ENCODE data around the gene IL1RAPL1. TPM values are rescaled to one million over a fixed set of nuclear protein-coding genes. Genes with fewer than 3 reads are reported as not detected.

The IL1RAPL1 gene
- total and polyA plus RNA-seq, 2 donors (not counting 3 experiments of a cell fraction or from before 2014, with no cell fraction given): 0.79 to 1.3 TPM

DNA sequence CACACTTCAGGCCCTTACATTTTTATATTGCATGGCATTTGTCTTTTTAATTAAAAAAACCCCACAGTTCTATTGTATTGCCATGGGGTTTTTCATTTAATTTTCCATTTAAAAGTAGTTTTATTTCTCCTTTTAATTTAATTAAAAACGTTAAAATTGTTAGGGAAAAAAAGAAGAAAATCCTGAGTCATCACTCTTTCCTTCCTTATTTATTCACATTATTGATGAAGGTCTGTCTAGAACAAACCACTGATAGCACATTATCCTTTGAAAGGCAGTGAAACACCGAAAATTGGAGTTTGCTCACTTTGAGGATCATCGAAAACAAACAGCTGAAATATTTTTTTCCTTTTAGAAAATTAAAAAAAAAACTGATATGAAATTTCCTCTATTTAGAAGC is 868.5 kb downstream of the IL1RAPL1 start:
- Histone ChIP-seq H3K27me3 (ENCODE audit: control insufficient read depth in 2 of 2, insufficient read depth in 2 of 2, low read length in 2 of 2) (no peaks in the 10 kb centered on the region), H3K9me1 (replicated peaks; ENCODE audit: control insufficient read depth, extremely low read depth, insufficient read depth, low read length) (no peaks in the 10 kb centered on the region), H2AFZ (ENCODE audit: low read depth, low read length) (no peak overlapping the region), H3K4me1 (ENCODE audit: control insufficient read depth, extremely low read depth, insufficient read depth, low read length) (no peaks in the 10 kb centered on the region), H3K9me3 (replicated peaks; ENCODE audit: control insufficient read depth, insufficient read depth, low read length) (no peaks in the 10 kb centered on the region), H4K20me1 (replicated peaks; ENCODE audit: control insufficient read depth, extremely low read depth, insufficient read depth, low read length) (no peaks in the 10 kb centered on the region), H3K79me2 (ENCODE audit: control insufficient read depth, insufficient read depth, low read length) (no peaks in the 10 kb centered on the region), H3K9ac (replicated peaks; ENCODE audit: extremely low read depth, insufficient read depth, low read length) (no peak overlapping the region), H3K4me3 (replicated peaks in 1 of 3; ENCODE audit: insufficient read depth in 1 of 3, low read depth in 1 of 3, low read length in 3 of 3) (no peak overlapping the region), H3K4me2 (ENCODE audit: insufficient read depth, low read length) (no peak overlapping the region), H3K27ac (ENCODE audit: insufficient read depth, low read depth, low read length) (no peak overlapping the region), H3K36me3 (ENCODE audit: control insufficient read depth in 2 of 2, extremely low read depth in 1 of 2, insufficient read depth in 2 of 2, low read length in 2 of 2) (no peaks in the 10 kb centered on the region)
- TF ChIP-seq POLR2AphosphoS5 (IDR thresholded peaks at IDR 0.05; ENCODE audit: insufficient read depth, low read depth, low read length) (no peak), GATA2 (IDR thresholded peaks at IDR 0.05; ENCODE audit: insufficient read depth, insufficient read length, low read depth, low read length) (no peak), FOS (IDR thresholded peaks at IDR 0.05; ENCODE audit: borderline replicate concordance, insufficient read depth, low read length) (no peak)
- CTCF ChIA-PET: no interaction called here
- DNase-seq (ENCODE audit: low read depth, low spot score) (no peak), FAIRE-seq (no peak)
- BruUV-seq (replicated peaks): no TSS peak
- POLR2A ChIA-PET: no interaction called here
- dilution Hi-C loops (cut with MboI; ENCODE audit: extremely low pct_ligation_motif_present, low sequenced_read_pairs): no loop called here
- intact Hi-C loops (cut with micrococcal nuclease): no loop called here

DNA sequence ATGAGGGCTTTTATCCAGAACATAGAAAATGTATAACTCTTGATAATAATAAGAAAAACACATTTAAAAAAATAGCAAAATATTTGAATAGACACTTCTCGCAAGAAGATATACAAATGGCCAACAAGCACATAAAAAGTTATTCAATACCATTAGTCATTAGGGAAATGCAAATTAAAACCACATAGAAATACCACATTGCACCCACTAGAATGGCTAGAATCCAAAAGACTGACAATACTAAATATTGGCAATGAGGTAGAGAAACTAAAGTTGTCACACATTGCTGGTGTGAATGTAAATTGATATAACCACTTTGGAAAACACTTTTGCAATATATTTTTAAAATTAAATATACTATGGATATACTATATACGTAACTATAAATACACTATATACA is 873.8 kb downstream of the IL1RAPL1 start:
- no peak for TF ChIP-seq EZH2 (IDR thresholded peaks at IDR 0.05; ENCODE audit: borderline replicate concordance, low read depth, low read length, severe bottlenecking)
- TF ChIP-seq POLR2A (IDR thresholded peaks at IDR 0.05; ENCODE audit: low read depth, low read length): no peak
- no peak for TF ChIP-seq GATA2 (IDR thresholded peaks at IDR 0.05; ENCODE audit: insufficient read depth, insufficient read length, low read depth, low read length)
- no peak for TF ChIP-seq POLR2AphosphoS5 (IDR thresholded peaks at IDR 0.05; ENCODE audit: insufficient read depth, low read depth, low read length)
- no peak for TF ChIP-seq FOS (IDR thresholded peaks at IDR 0.05; ENCODE audit: borderline replicate concordance, insufficient read depth, low read length)
- TF ChIP-seq, protein P1, sequence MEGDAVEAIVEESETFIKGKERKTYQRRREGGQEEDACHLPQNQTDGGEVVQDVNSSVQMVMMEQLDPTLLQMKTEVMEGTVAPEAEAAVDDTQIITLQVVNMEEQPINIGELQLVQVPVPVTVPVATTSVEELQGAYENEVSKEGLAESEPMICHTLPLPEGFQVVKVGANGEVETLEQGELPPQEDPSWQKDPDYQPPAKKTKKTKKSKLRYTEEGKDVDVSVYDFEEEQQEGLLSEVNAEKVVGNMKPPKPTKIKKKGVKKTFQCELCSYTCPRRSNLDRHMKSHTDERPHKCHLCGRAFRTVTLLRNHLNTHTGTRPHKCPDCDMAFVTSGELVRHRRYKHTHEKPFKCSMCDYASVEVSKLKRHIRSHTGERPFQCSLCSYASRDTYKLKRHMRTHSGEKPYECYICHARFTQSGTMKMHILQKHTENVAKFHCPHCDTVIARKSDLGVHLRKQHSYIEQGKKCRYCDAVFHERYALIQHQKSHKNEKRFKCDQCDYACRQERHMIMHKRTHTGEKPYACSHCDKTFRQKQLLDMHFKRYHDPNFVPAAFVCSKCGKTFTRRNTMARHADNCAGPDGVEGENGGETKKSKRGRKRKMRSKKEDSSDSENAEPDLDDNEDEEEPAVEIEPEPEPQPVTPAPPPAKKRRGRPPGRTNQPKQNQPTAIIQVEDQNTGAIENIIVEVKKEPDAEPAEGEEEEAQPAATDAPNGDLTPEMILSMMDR (IDR thresholded peaks at IDR 0.05; ENCODE audit: extremely low read depth in 1 of 2, insufficient read depth in 1 of 2, low read depth in 1 of 2, low read length in 2 of 2): no peak
- TF ChIP-seq, protein P2, sequence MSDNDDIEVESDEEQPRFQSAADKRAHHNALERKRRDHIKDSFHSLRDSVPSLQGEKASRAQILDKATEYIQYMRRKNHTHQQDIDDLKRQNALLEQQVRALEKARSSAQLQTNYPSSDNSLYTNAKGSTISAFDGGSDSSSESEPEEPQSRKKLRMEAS (IDR thresholded peaks at IDR 0.05; ENCODE audit: insufficient read depth, insufficient read length): no peak
- TF ChIP-seq MYC (IDR thresholded peaks at IDR 0.05; ENCODE audit: low read depth, low read length): no peak
- TF ChIP-seq JUN (IDR thresholded peaks at IDR 0.05; ENCODE audit: borderline replicate concordance, insufficient read depth, insufficient read length, low read depth): no peak

More for the DNA sequence above, 873.8 kb downstream of the IL1RAPL1 start:
- no TSS peak for BruUV-seq (replicated peaks)
- Histone ChIP-seq H3K4me1 (ENCODE audit: control insufficient read depth, extremely low read depth, insufficient read depth, low read length) (no peaks in the 10 kb centered on the region), H3K27ac (ENCODE audit: insufficient read depth, low read depth, low read length) (no peak overlapping the region), H3K9ac (replicated peaks; ENCODE audit: extremely low read depth, insufficient read depth, low read length) (no peak overlapping the region), H2AFZ (ENCODE audit: low read depth, low read length) (no peak overlapping the region), H3K4me2 (ENCODE audit: insufficient read depth, low read length) (no peak overlapping the region), H3K79me2 (ENCODE audit: control insufficient read depth, insufficient read depth, low read length) (no peaks in the 10 kb centered on the region), H3K27me3 (ENCODE audit: control insufficient read depth in 2 of 2, insufficient read depth in 2 of 2, low read length in 2 of 2) (no peaks in the 10 kb centered on the region), H3K9me3 (replicated peaks; ENCODE audit: control insufficient read depth, insufficient read depth, low read length) (no peaks in the 10 kb centered on the region), H3K9me1 (replicated peaks; ENCODE audit: control insufficient read depth, extremely low read depth, insufficient read depth, low read length) (no peaks in the 10 kb centered on the region), H3K4me3 (replicated peaks in 1 of 3; ENCODE audit: insufficient read depth in 1 of 3, low read depth in 1 of 3, low read length in 3 of 3) (no peak overlapping the region), H4K20me1 (replicated peaks; ENCODE audit: control insufficient read depth, extremely low read depth, insufficient read depth, low read length) (no peaks in the 10 kb centered on the region), H3K36me3 (ENCODE audit: control insufficient read depth in 2 of 2, extremely low read depth in 1 of 2, insufficient read depth in 2 of 2, low read length in 2 of 2) (no peaks in the 10 kb centered on the region)
- POLR2A ChIA-PET: no interaction called here
- FAIRE-seq: no peak
- intact Hi-C loops (cut with micrococcal nuclease) (no loop called here), dilution Hi-C loops (cut with MboI; ENCODE audit: extremely low pct_ligation_motif_present, low sequenced_read_pairs) (no loop called here)
- DNase-seq (ENCODE audit: low read depth, low spot score): no peak
- CTCF ChIA-PET: no interaction called here

Data from endothelial cell of umbilical vein (primary cell).